ENCODE measurements around the gene PNKD. TPM values are rescaled to one million over a fixed set of nuclear protein-coding genes. Genes with fewer than 3 reads are reported as not detected.

PNKD gene, protein sequence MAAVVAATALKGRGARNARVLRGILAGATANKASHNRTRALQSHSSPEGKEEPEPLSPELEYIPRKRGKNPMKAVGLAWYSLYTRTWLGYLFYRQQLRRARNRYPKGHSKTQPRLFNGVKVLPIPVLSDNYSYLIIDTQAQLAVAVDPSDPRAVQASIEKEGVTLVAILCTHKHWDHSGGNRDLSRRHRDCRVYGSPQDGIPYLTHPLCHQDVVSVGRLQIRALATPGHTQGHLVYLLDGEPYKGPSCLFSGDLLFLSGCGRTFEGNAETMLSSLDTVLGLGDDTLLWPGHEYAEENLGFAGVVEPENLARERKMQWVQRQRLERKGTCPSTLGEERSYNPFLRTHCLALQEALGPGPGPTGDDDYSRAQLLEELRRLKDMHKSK
- 35.5 TPM for polyA plus RNA-seq (2013, experiment 1 of 2; ENCODE audit: insufficient read length)
- 41.0 TPM for polyA plus RNA-seq (2013, experiment 2 of 2; ENCODE audit: insufficient read length)

DNA sequence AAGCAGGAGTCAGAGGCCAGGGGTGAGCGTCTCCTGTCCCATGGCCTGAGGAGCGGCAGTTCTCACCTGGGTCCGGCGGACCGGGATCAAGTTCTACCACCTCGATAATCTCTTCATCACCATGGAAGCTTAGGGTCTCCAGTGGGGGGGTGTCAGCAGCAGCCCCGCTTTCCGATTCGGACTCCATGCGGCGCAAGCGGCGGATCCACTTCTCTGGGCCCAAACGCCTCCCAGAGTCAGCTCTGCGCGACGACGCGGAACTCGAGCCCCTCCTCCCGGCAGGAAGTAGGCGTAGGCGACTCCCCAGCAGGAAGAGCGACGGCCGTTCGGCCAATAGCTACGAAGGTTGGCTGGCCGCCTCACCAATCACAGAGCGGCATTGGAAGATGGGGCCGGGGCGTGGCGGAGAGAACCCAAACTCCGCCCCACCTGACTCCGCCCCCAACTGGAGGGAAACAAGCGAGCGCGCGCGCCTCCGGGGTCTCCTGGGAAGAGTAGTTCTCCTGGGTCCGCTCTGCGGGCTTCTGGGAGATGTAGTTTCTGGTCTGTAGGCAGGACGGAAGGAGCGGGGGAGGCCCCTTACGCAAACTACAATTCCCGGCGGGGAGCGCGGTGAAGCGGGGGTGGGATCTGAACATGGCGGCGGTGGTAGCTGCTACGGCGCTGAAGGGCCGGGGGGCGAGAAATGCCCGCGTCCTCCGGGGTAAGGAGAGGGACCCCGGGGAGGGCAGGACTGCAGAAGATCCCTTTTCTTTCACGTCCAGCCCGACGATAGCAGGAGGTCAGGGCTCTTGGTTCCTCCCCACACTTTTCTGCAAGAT lies at the start of gene PNKD, which contains the start of gene AAMP:
TSS of gene PNKD (plus strand) at position 620 of the 821 bp plus-strand sequence. CDS start at position 637, 17 bp downstream.
TSS of gene AAMP (minus strand) at position 238 of the 821 bp plus-strand sequence. CDS start at position 187, 51 bp downstream.
- DNase-seq = peak; percentile 100

DNA sequence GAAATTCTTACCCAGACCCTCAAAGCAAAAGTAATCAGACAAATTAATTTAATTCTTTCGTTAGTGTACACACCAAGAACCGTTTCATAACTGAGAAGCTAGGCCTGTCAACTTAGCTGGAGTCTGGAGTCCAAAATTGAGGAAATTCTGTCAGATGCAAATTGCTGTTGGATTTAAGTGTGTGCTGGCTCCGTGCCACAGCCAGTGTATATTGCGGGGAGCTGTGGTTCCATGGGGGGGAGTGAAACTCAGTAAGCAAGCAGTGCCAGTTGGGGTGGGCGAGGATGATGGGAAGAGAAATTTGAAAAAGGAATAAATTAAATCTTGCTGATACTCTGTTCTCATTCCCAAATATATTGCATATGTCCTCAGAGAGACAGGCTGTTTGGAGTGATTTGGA lies 49.3 kb upstream of the PNKD start:
- no peak for DNase-seq

DNA sequence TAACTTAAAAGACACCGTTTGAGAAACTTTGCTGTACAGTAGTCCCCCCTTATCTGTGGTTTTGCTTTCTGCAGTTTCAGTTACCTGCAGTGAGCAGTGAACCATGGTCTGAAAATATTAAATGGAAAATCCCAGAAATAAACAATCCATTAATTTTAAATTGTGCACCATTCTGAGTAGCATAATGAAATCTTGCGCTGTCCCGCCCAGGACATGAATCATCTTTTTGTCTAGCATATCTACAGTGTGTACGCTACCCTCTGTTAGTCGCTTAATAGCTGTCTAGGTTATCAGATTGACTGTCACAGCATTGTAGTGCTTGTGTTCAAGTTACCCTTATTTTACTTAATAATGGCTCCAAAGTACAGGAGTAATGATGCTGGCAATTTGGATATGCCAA lies 47.3 kb upstream of the PNKD start:
- DNase-seq = no peak

DNA sequence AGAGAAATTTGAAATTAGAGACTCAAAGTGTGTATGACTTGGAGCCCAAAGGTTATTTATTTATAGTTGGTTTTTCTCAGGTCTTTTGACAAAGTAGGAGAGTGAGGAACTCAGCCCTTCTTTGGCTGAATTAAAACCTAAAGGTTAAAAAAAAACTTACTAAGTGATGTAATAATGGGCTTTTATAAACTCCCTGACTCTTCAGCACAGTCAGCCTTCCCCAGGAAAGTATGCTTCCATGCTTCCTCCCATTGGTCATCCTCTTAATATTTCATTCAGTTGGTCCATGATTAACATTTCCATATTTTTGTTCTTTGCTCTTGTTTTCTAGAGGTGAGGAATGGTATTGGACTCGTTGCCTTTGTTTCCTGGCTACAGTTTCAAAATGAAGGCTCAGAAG lies 46.1 kb upstream of the PNKD start:
- DNase-seq = no peak

DNA sequence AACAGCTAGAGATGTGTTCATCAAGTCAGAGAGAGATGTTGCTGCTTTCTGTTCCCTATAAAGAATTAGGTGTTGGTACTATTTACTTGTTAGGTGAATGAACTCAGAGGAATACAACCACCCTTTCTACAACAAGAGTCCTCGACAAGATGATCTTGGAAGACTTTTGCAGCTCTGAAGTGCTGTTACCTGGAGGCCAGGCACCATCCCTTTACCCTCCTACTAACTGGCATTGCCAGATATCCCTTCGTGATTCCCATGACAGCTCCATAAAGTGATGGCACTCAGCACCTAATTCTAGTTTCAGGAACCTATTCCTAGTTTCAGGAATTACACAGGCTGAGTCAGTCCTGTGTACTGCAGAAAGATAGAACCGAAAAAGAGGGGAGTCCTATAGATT lies 43.4 kb upstream of the PNKD start:
- DNase-seq = no peak

DNA sequence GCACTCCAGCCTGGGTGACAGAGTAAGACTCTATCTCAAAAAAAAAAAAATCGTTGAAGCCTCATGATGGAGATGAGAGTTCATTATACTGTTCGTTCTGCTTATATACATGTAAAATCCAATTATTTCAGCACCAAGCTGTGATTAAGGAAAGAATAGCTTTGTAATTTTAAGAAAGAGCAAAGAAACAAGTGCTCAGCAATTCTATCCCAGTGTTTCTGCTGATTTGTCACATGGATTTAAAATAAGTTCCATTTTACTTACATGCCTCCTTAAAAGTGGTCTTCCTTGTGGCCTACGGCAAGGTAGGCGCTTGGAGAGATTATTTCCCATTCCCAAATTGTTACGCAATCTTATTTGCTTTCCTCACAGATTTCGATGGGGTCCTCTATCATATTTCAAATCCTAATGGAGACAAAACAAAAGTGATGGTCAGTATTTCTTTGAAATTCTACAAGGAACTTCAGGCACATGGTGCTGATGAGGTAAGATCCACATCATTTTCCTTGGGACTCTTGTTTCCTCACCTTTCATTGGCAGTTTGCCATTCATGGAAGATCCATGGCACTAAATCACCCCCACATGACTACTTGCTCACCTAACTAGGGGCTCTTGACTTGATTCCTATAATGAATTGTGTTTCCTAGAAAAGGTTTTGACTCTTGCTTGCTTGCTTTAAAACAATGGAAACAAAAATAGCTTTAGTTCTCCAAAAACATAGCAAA lies 41.8 kb upstream of the PNKD start:
- no peak for DNase-seq

DNA sequence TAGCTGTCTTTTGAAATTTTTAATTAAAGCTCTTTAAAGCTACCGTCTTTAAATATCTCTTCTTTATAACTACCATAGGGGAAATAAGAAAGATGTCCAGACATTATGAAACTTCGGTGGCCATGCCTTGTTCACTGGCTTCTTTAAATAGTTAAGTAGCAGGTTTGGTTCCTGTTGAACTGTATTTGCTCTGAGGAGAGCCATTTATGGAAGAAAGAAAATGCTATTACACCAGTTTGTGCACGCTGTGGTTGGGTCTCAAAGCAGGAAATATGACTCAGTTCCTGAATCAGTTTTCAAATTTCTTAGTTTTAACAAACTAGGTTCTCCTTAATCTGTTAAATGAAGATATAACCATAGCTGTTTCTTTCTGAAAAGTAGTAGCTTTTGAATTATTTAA lies 41.1 kb upstream of the PNKD start:
- peak; percentile 88 for DNase-seq

DNA sequence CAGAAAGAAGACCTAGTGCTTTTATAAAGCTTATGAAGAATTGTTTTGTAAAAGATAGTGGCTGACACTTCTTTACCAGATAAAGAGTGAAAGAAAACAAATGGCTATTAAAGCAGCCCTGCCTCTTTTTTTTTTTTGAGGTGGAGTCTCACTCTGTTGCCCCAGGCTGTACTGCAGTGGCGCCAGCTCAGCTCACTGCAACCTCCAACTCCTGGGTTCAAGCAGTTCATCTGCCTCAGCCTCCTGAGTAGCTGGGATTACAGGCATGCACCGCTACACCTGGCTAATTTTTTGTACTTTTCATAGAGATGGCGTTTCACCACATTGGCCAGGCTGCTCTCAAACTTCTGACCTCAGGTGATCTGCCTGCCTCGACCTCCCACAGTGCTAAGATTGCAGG lies 40.5 kb upstream of the PNKD start:
- peak; percentile 31 for DNase-seq

DNA sequence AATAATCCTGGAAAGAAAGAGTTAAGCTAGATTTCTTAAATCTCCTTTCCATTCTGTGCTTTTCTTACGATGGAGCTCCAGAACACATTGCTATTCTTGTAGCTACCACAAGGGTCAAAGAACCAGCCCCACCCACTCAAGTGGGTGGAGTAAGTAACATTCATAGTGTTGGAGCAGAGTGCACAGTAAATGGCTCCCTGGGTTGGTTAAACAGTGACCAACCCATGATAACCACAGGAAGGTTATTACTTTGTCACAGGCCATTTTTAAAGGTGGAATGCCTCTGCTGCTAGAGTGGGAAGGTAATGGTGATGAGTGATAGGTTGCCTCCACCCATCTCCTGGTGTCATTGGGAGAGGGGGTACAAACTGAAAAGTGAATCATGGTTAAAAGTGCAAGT lies 39.4 kb upstream of the PNKD start:
- DNase-seq = no peak

DNA sequence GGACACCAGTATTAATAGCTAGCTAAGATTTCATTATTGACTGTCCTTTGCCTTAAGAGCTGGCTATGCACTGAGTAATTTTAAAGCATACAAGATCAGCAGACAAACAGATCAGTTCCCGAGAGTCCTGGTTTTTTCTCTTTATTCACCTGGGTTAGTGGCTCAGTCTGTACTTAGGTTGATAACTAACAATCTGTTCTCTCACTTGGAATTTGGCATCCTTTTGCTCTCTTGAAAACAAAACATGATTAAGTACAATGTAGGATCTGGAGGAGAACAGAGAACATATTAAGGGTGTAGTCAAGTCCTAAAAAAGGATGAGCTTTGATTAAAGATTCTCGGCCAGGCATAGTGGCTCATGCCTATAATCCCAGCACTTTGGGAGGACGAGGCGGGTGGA lies 36.8 kb upstream of the PNKD start:
- DNase-seq = no peak

DNA sequence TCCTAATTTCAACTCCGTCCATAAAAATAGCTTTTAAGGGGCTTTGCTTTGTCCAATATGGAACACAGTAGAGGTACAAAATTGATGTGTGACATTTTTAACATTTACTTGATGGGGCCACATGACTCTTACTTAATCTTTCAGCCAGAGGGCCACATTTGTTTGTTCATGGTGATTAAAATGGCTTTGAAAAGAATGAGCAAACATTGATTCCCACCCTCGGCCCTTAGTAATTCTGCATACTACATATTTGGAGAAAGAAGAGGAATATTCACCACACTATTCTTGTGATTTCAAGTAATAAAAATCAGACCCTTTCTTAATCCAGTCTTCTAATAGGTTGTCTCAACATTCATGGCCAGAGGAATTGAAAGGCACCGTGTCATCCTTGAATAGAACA lies 35.8 kb upstream of the PNKD start:
- DNase-seq = no peak

DNA sequence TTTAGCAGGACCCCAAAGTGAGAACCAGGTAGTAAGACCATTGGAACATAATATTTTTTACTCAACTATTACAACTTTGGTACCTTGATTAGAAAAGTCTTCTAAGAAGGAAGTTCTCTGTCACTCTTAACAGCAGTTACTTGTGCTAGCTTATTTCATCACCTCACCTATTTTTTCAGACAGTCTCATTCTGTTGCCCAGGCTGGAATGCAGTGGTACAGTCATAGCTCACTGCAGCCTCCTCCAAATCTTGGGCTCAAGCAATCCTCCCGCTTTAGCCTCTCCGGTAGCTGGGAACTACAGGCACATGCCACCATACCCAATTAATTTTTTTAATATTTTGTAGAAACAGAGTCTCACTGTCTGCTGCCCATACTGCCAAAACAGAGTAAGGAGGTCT lies 35.3 kb upstream of the PNKD start:
- DNase-seq = no peak

DNA sequence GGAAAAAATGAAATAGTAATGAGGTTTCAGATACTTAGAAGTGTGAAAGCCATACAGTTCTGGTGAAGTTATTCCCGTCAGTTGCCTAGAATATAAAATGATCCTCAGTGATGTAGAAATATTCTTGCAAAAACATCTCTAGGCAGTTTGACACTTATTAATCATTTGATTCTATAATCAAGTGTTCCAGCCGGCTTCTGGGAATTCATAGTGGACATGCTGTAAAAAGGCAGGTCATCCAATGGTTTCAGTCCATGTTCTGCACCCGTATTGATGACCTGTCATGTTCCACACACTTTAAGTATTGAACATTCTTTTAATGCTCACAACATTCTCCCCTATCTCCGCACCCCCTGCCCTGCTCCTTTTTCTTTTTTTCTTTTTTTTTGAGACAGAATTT lies 33.5 kb upstream of the PNKD start:
- DNase-seq = no peak

DNA sequence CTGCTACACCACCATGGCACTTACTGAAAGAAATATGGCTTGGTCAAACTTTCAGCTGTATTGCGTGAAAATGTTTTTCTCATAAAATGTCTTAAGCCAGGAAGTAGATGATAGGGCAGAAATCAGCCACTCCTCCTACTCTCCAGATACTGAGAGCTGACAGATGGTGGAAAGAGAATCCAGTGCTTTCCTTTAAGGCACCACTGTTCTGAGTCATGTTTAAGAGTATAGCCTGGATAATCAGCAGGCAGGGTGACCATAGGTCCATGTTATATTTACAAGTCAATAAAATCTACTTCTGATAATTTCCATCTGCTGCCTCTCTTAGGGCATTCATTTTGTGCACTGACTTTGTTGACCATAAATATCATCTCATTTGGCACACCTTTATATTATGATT lies 31.4 kb upstream of the PNKD start:
- DNase-seq = no peak

DNA sequence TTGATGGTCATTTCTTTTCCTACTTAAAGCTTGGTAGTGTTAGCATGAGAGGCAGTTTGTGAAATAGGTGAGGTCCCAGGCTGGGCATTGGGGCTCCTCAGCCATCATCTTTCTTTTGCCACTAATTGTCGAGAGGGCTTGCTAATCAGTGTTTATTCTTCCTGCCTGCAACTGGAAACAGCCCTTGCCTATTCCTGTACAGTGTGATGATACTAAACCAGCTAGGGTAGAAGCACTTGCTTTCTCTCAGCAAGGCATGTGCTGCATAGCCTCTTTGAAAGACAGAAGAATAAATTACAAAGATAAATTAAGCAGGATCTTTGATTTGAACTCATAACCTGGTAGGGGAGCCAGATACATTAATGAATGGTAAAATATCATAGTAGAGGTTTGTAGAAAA lies 26.1 kb upstream of the PNKD start:
- no peak for DNase-seq

DNA sequence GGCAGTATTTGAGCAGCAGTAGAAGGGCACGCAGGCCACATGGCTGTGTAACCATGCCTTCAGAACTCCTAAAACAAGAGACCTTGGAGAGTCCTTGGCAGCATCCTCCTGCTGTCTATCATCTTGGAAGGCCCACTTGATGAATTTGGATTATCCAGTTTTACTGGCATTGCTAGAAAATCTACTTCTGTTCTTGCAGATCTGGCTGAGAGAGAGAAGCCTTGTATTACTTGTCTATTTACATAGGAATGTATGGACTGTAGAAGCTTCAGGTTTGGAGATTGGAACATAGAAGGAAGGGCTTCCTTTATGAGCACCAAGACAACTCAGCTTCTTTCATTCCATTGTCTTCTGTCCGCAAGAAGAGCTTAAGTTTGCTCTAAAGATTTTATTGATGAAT lies 25.7 kb upstream of the PNKD start:
- DNase-seq = no peak

DNA sequence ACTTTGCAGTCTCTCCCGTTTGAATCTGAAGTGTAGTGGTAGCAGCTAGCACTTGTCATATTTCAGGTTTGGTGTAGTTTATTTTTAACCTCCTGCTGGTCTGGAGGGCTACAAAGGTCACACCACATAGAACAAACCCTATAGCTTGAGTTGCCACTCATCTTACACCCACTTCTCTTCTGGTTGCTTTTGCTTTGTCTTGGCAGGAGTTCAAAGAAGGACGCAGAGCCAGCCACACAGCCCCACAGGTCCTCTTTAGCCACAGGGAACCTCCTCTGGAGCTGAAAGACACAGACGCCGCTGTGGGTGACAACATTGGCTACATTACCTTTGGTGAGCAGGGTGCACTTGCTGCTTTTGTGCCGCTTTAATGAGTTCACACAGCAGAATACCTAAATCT lies 25.1 kb upstream of the PNKD start:
- no peak for DNase-seq

DNA sequence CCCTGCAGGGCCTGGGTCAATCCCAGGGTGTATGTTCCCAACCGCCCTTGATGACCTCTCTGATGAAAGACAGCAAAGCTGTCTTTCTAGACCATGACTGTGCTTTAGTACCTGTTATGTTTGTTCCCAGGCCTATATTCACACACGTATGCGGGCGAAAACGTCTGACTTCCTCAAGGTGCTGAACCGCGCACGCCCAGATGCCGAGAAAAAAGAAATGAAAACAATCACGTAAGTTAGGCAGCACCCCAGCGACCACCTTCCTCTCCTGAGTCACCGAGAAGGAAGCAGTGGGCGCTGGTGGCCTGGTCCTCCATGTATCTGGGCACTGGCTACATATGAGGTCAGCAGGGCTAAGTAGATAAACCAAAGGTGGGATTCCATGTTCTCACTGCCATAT lies 20.6 kb upstream of the PNKD start:
- DNase-seq = no peak

DNA sequence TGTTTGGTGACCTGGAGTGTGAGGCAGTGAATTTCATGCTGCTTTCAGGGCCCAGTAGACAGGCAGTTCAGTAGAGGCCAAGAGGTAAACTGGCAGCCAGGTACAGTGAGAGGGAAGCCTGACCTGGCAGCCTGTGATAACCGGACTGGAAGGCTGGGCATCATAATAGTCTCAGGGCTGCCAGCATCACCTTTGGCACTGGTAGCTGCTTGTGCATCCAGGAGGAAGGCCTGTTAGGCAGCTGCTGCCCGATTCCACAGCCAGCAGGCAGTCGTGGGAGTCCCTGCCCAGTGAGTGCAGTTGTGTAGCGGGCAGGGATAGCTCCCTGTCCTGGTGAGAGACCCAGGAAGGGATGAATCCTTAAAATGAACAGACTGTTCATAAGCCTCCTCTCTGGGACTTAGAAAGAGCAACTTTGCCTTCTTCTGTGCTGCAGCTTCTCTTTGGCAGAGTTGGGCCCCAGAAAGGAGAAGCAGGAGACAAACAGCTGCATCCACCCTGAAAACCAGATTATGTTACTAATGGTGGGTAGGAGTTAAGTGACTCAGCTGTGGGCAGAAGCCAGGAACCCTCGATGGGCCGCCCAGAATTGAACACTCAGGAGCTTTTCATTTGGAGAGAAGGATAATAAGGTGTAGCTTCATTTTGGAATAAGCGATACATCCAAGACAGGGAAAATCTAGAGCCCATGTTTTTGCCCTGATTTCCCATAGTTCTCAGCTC lies 17.6 kb upstream of the PNKD start:
- DNase-seq = no peak

DNA sequence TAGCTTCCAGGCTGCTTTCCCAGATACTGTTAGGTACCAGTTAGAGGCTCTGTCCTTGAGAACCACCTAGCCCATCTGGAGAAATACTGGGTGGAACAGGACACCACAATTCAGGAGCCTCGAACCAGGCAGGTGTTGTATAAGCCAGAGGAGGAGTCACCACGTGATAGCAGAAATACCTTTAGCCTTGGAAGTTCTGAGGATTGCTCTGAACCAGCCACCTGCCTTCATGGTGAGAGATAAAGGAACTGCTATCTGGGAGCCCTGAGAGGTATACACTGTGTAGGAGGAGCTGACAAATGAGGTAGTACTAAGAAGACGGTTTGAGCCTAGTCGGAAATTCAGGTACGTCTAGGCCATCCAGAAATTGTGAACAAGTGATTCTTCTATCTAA lies 17.1 kb upstream of the PNKD start:
- no peak for DNase-seq

DNA sequence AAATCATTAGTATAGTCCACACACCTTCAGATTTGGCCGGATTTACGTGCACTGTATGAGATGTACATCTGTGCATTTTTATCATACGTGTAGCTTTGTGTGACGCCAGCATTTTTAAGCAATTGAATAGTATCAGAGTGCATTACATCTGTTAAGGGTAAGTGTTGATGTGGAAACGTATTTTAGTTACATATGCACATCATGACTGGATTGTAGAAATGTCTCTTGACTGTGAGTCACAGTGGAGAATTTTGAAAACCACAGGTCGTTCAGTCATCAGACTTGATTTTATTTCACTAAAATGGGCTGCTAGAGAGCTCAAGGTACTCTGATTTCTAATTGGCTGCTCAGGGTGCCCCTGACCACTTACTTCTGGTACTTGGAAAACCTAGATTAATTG lies 14.9 kb upstream of the PNKD start:
- DNase-seq = peak; percentile 62

DNA sequence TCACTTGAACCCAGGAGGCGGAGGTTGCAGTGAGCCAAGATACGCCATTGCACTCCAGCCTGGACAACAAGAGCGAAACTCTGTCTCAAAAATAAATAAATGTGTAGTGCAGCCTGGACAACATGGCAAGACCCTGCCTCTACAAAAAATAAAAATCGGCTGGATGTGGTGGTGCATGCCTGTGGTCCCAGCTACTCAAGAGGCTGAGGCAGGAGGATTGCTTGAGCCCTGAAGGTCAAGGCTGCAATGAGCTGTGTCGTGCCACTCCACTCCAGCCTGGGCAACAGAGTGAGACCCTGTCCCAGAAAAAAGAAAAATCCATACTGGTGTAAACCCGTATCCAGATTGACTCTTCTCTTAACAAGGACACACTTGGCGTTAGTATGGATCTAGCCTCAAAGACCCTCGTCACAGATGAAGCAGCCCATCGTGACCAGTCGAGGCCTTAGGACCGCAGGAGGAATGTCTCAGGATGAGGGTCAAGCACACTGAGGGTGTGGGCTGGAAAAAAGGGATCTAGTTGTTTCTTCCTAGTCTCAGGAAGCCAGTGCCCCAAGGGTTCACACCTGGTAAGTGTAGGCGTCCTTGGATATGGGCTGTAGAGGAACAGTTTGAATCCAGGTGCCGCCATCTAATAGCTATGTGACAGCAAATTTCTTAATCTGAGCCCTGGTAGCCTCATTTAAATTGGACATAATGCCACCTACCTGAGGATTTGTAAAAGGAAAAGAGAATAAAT lies 13.5 kb upstream of the PNKD start:
- DNase-seq = no peak
